ENCODE results near the gene MYADML2. TPM values are rescaled to one million over a fixed set of nuclear protein-coding genes. Genes with fewer than 3 reads are reported as not detected.

The MYADML2 gene
- total and polyA plus RNA-seq, 10 of the 15 experiments (the other 5 are each of a cell fraction or from before 2014, with no cell fraction given) = not detected

GRCh38 chr17:81926451-81927151 lies 20.4 kb downstream of the MYADML2 start:
- no peaks in the 10 kb centered on the region for H3K9me3 ChIP-seq (replicated peaks; ENCODE audit: control insufficient read depth, insufficient read depth, low read length)
- H3K4me2 ChIP-seq (ENCODE audit: control insufficient read depth, insufficient read depth) = peak overlapping the region; percentile 97
- intact Hi-C loops (cut with micrococcal nuclease; ENCODE audit: unreplicated experiment) = loop anchor here (5.0 kb wide), 2 partner anchors 41 to 54 kb away; partner anchors contain the start of gene ARHGDIA
- H3K9ac ChIP-seq (ENCODE audit: control insufficient read depth, insufficient read depth, low read length) = peak overlapping the region; percentile 85
- no peak for DNase-seq (ENCODE audit: low read depth, low spot score)
- in situ Hi-C loops (cut with MboI) = no loop called here
- peaks cover 27% of the 10 kb centered on the region for H3K4me1 ChIP-seq (ENCODE audit: control insufficient read depth, insufficient read depth, low read length)
- no peaks in the 10 kb centered on the region for H3K27me3 ChIP-seq (replicated peaks in 1 of 2; ENCODE audit: control insufficient read depth in 2 of 2, insufficient read depth in 2 of 2, low read length in 1 of 2)
- peak; percentile 38 for ATAC-seq
- ChIA-PET CTCF (interaction anchor here (1.2 to 2.1 kb wide), 5 partner anchors 10 to 93 kb away, joined by 3 to 9 read pairs (median 5); no protein-coding TSS in a partner anchor), RAD21 (ENCODE audit: unreplicated experiment) (interaction anchor here (0.6 to 1.1 kb wide), 6 partner anchors 9 to 243 kb away, joined by 3 to 4 read pairs (median 3); partner anchors contain the start of gene ARL16), POLR2A (interaction anchor here (0.5 to 2.0 kb wide), 6 partner anchors 10 to 257 kb away, joined by 3 to 8 read pairs (median 4); partner anchors contain the start of gene PYCR1), SMC1A (ENCODE audit: uncharacterized antibody, unreplicated experiment) (interaction anchor here (1.5 kb wide), 1 partner anchor 9 kb away, joined by 6 read pairs; no protein-coding TSS in a partner anchor)
- peak overlapping the region; percentile 83 for H3K4me3 ChIP-seq
- no peaks in the 10 kb centered on the region; the same call in 1 of the 2 replicates for H4K20me1 ChIP-seq (ENCODE audit: control insufficient read depth, insufficient read depth)
- peaks cover 39% of the 10 kb centered on the region for H3K79me2 ChIP-seq (ENCODE audit: control insufficient read depth, insufficient read depth, low read length)
- 2% methylated on average over 35 of the region's 46 CpGs for WGBS (ENCODE audit: insufficient coverage, insufficient replicate concordance, low lambda C conversion rate, missing lambda C conversion rate)
- peak overlapping the region; percentile 71 for H3K27ac ChIP-seq (ENCODE audit: control insufficient read depth, insufficient read depth)
- BruUV-seq (replicated peaks) = TSS peak; percentile 53
- peaks cover 0 to 6% of the 10 kb centered on the region in 2 experiments; a peak in 2 of 4 replicates for H3K36me3 ChIP-seq (ENCODE audit: control insufficient read depth in 2 of 2, insufficient read depth in 2 of 2, low read length in 1 of 2)
- FAIRE-seq = peak; percentile 54
- peak overlapping the region; percentile 28 for H2AFZ ChIP-seq (ENCODE audit: control insufficient read depth, low read depth, low read length)
- TF ChIP-seq EGR1 (IDR thresholded peaks at IDR 0.05; ENCODE audit: borderline replicate concordance in 1 of 2, low read depth in 2 of 2, low read length in 2 of 2) (peak in 1 of 2 experiments; percentile 36; a peak in 1 of 3 replicates), MYB (IDR thresholded peaks at IDR 0.05; ENCODE audit: borderline replicate concordance, low read depth, low read length) (no peak), PBX3 (IDR thresholded peaks at IDR 0.05; ENCODE audit: insufficient replicate concordance, low read depth, low read length) (no peak), NR2F1 (conservative IDR thresholded peaks at IDR 0.05) (peak; percentile 98), HDAC2 (IDR thresholded peaks at IDR 0.05) (no peak), EED (IDR thresholded peaks at IDR 0.05; ENCODE audit: low read depth) (peak; percentile 58; the same call in 1 of the 2 replicates), TAF1 (IDR thresholded peaks at IDR 0.05; ENCODE audit: borderline replicate concordance, low read depth, low read length) (no peak), MLLT1 (IDR thresholded peaks at IDR 0.05) (peak; percentile 91), IKZF1 (conservative IDR thresholded peaks at IDR 0.05) (peak; percentile 74), POLR2A (IDR thresholded peaks at IDR 0.05; ENCODE audit: low read depth, low read length) (peak; percentile 62), ZBTB4 (CRISPR knock-in tag; IDR thresholded peaks at IDR 0.05) (no peak), NKRF (conservative IDR thresholded peaks at IDR 0.05) (no peak), HCFC1 (IDR thresholded peaks at IDR 0.05; ENCODE audit: low read length) (no peak; the same call in 1 of the 2 replicates)

Measured in GM12878 (cell line).